ENCODE data around the gene SLX4IP.
"Not testable (repeated sequence)": the region's sequence is repeated elsewhere in the genome, so short reads cannot be mapped to it uniquely, and the experiment has no call there.

The SLX4IP gene

DNA sequence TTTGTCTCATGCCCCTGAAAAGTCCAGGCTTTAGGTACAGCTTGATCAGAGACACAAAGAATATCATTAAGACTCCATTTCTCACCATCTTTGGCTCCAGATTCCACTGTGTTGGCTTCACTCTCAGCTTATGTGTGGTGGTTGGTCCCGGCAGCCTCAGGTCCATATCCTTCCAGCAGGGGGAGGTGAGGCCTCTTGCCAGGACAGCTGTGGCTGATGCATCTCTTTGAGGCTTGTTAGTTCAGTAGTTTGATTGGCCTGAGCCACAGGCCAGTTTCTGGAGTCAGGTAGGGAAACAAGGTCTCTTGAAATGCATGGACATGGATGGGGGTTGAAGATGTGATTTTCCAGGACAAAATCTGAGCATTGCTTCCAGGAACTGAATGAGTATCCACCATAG lies 176.3 kb downstream of the SLX4IP start:
- H3K36me3 ChIP-seq (ENCODE audit: control insufficient read depth, insufficient read depth, low read length) = no peaks in the 10 kb centered on the region
- H2AFZ ChIP-seq = peak overlapping the region; percentile 0
- H3K27ac ChIP-seq = no peak overlapping the region
- no peak overlapping the region for H3K9ac ChIP-seq
- peaks cover 12% of the 10 kb centered on the region for H3K4me1 ChIP-seq
- H3K9me3 ChIP-seq (ENCODE audit: control insufficient read depth, low read length) = no peaks in the 10 kb centered on the region
- H3K4me2 ChIP-seq (ENCODE audit: low read length) = no peak overlapping the region
- H3K79me2 ChIP-seq = no peaks in the 10 kb centered on the region
- H3K27me3 ChIP-seq (ENCODE audit: control insufficient read depth, insufficient read depth, low read length) = no peaks in the 10 kb centered on the region
- H3K4me3 ChIP-seq (ENCODE audit: low read depth, low read length) = no peak overlapping the region
- TF ChIP-seq, protein P1, sequence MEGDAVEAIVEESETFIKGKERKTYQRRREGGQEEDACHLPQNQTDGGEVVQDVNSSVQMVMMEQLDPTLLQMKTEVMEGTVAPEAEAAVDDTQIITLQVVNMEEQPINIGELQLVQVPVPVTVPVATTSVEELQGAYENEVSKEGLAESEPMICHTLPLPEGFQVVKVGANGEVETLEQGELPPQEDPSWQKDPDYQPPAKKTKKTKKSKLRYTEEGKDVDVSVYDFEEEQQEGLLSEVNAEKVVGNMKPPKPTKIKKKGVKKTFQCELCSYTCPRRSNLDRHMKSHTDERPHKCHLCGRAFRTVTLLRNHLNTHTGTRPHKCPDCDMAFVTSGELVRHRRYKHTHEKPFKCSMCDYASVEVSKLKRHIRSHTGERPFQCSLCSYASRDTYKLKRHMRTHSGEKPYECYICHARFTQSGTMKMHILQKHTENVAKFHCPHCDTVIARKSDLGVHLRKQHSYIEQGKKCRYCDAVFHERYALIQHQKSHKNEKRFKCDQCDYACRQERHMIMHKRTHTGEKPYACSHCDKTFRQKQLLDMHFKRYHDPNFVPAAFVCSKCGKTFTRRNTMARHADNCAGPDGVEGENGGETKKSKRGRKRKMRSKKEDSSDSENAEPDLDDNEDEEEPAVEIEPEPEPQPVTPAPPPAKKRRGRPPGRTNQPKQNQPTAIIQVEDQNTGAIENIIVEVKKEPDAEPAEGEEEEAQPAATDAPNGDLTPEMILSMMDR (IDR thresholded peaks at IDR 0.05) = peak; percentile 76

DNA sequence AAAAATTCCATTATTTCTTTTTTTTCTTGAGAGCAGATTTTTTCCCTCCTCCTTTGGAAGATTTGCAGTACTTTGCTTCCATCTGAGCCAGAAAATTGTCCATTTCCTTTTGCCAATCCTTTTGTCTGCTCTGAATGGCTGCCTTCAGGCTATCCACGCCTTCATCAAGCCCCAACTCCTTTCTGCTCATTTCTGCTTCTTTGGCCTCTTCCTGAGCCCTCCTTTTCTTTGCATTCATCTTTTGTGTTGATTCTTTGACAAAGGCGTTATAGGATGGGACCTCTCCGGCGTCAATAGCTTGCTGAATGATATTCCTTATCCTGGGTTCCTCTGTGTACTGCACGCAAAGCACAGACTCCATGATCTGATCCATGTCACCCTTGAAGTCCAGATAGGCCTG lies 178.3 kb downstream of the SLX4IP start:
- not testable (repeated sequence) for H3K9ac ChIP-seq

DNA sequence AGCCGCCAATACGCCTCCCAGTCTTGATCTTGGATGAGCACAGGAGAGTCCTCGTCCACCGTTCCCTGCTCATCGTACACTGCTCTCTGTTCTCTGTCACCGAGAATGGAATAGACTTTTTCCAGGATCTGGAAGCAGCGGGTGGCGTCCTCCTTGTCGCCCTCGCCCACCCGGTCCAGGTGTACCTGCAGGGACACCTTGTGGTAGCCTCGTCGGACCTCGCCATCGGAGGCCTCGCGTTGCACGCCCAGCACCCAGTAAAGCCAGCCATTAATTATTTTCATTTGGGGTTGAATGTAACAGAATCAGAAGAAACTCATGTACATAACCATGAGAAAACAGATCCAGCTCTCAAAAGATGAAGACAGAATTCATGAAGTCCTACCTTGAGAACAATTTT lies 178.8 kb downstream of the SLX4IP start:
- Histone ChIP-seq H3K4me2 (ENCODE audit: low read length) (no peak overlapping the region), H3K27ac (no peak overlapping the region), H3K27me3 (ENCODE audit: control insufficient read depth, insufficient read depth, low read length) (no peaks in the 10 kb centered on the region), H2AFZ (no peak overlapping the region), H3K4me3 (ENCODE audit: low read depth, low read length) (no peak overlapping the region), H3K9ac (no peak overlapping the region), H3K36me3 (ENCODE audit: control insufficient read depth, insufficient read depth, low read length) (no peaks in the 10 kb centered on the region), H3K9me3 (ENCODE audit: control insufficient read depth, low read length) (no peaks in the 10 kb centered on the region), H3K4me1 (peaks cover 4% of the 10 kb centered on the region), H3K79me2 (no peaks in the 10 kb centered on the region)
- TF ChIP-seq, protein P1 (IDR thresholded peaks at IDR 0.05) = no peak

More for the DNA sequence above, 178.3 kb downstream of the SLX4IP start:
- H3K27me3 ChIP-seq (ENCODE audit: control insufficient read depth, insufficient read depth, low read length); H3K4me1 ChIP-seq; H3K4me3 ChIP-seq (ENCODE audit: low read depth, low read length); H2AFZ ChIP-seq; H3K36me3 ChIP-seq (ENCODE audit: control insufficient read depth, insufficient read depth, low read length); H3K79me2 ChIP-seq; H3K27ac ChIP-seq; H3K4me2 ChIP-seq (ENCODE audit: low read length); H3K9me3 ChIP-seq (ENCODE audit: control insufficient read depth, low read length): not testable (repeated sequence)

- Histone ChIP-seq H3K4me2 (ENCODE audit: low read length) (no peak overlapping the region), H3K9me3 (ENCODE audit: control insufficient read depth, low read length) (no peaks in the 10 kb centered on the region), H3K4me3 (ENCODE audit: low read depth, low read length) (no peak overlapping the region), H3K9ac (no peak overlapping the region), H3K4me1 (peaks cover 6% of the 10 kb centered on the region), H3K36me3 (ENCODE audit: control insufficient read depth, insufficient read depth, low read length) (no peaks in the 10 kb centered on the region), H3K79me2 (no peaks in the 10 kb centered on the region), H3K27ac (no peak overlapping the region), H2AFZ (no peak overlapping the region), H3K27me3 (ENCODE audit: control insufficient read depth, insufficient read depth, low read length) (no peaks in the 10 kb centered on the region)
- TF ChIP-seq, protein P1 (IDR thresholded peaks at IDR 0.05) = no peak
Measured at GRCh38 chr20:10616212-10616611, 181.1 kb downstream of the SLX4IP start.

DNA sequence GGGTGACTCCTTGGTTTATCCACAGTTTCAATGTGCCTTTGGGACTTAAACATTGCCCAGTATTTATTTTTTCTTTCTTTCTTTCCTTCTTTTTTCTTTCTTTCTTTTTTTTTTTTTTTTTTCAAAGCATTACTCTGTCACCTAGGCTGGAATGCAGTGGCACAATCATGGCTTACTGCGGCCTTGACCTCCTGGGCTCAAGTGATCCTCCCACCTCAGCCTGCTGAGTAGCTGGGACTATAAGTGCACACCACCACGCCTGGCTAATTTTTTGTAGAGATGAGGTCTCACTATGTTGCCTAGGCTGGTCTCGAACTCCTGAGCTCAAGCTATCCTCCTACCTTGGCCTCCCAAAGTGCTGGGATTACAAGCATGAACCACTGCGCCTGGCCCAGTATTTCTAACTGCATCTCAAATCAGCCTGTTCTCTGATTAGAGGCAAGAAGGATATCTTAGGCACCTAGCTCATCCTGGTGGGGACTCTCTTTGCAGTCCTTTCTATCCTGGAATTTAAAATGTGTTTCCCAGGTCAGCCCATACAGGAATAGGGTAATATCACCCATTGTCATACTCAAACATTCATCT lies 182.5 kb downstream of the SLX4IP start:
- not testable (repeated sequence) for H3K27me3 ChIP-seq (ENCODE audit: control insufficient read depth, insufficient read depth, low read length)

More for the DNA sequence above, 182.5 kb downstream of the SLX4IP start:
- not testable (repeated sequence) for H3K27ac ChIP-seq; H3K4me3 ChIP-seq (ENCODE audit: low read depth, low read length); H3K9me3 ChIP-seq (ENCODE audit: control insufficient read depth, low read length); H3K9ac ChIP-seq; H3K36me3 ChIP-seq (ENCODE audit: control insufficient read depth, insufficient read depth, low read length); H3K4me2 ChIP-seq (ENCODE audit: low read length); H3K79me2 ChIP-seq; H3K4me1 ChIP-seq; H2AFZ ChIP-seq
